Endodermal cell (in vitro differentiated cells): ENCODE results near the gene NKX2-3. TPM values are rescaled to one million over a fixed set of nuclear protein-coding genes. Genes with fewer than 3 reads are reported as not detected.

Source experiments
- DNase-seq: peaks from one replicate; pipeline ENCODE4 v3.0.0-alpha.2; 2017
- H3K27ac ChIP-seq: 2 replicates; pipeline ENCODE4 v1.5.1; 2013; ENCODE audit warnings: mild to moderate bottlenecking, low read depth, low read length, moderate library complexity
- H3K27me3 ChIP-seq: 2 replicates; pipeline ENCODE4 v1.6.1; 2013; ENCODE audit warnings: mild to moderate bottlenecking, low read length, moderate library complexity; ENCODE audit not compliant: insufficient read depth, control insufficient read depth, poor library complexity, severe bottlenecking
- H3K36me3 ChIP-seq: 2 replicates; pipeline ENCODE4 v1.7.0; 2013; ENCODE audit warnings: mild to moderate bottlenecking, low read length, moderate library complexity; ENCODE audit not compliant: control insufficient read depth, insufficient read depth
- H3K4me1 ChIP-seq: one replicate; pipeline ENCODE4 v1.7.0; 2013; ENCODE audit warnings: low read length; ENCODE audit not compliant: control insufficient read depth, insufficient read depth
- H3K4me3 ChIP-seq: 2 replicates; pipeline ENCODE4 v1.5.1; 2013; ENCODE audit warnings: mild to moderate bottlenecking, low read length, moderate library complexity
- H3K9ac ChIP-seq: 2 replicates; pipeline ENCODE4 v1.6.1; 2013; ENCODE audit warnings: mild to moderate bottlenecking, low read length, moderate library complexity; ENCODE audit not compliant: poor library complexity, severe bottlenecking; ENCODE audit errors: extremely low read depth
- H3K9me3 ChIP-seq: 2 replicates; pipeline ENCODE4 v1.6.1; 2013; ENCODE audit warnings: mild to moderate bottlenecking, low read length, moderate library complexity; ENCODE audit not compliant: control insufficient read depth
- H3K27ac Mint-ChIP-seq: 2 replicates; pipeline ENCODE4 v1.8.0; 2020; ENCODE audit warnings: mixed read lengths
- H3K27me3 Mint-ChIP-seq: 2 replicates; pipeline ENCODE4 v1.8.0; 2021; ENCODE audit warnings: mild to moderate bottlenecking, mixed read lengths; ENCODE audit not compliant: insufficient read depth
- H3K36me3 Mint-ChIP-seq: 2 replicates; pipeline ENCODE4 v1.8.0; 2020; ENCODE audit warnings: low read depth, mixed read lengths
- H3K4me1 Mint-ChIP-seq: 2 replicates; pipeline ENCODE4 v1.8.0; 2020; ENCODE audit warnings: mixed read lengths
- H3K4me3 Mint-ChIP-seq: 2 replicates; pipeline ENCODE4 v1.8.0; 2020; ENCODE audit warnings: mild to moderate bottlenecking, moderate library complexity, mixed read lengths
- H3K9me3 Mint-ChIP-seq: 2 replicates; pipeline ENCODE4 v1.8.0; 2020; ENCODE audit warnings: mild to moderate bottlenecking, mixed read lengths
- WGBS, 2 experiments: methylation state at CpG; one replicate each; pipeline versions ENCODE4 v1.1.5 to v1.1.7; 2013; ENCODE audit warnings: missing lambda C conversion rate in 2 of 2, mixed read lengths in 1 of 2; ENCODE audit not compliant: insufficient coverage in 1 of 2, insufficient read length in 1 of 2; 5-methylcytosine and 5-hydroxymethylcytosine counted together
- total RNA-seq, 2 donors: library from RNA; stranded (reverse); fragmentation: NEBNext Ultra II Directional in 1 of 2; extraction: Animal tissue kit (Norgen Biotek cat#: 25700) in 1 of 2; gene quantifications; 2 replicates in 1 of 2; 3 replicates in 1 of 2; pipeline ENCODE4 v1.2.1, GENCODE V29; 2021
- TF ChIP-seq, protein P1 (sequence below): fragments of 200-600 bp; sonication (generic); conservative IDR thresholded peaks from 2 replicates; pipeline ENCODE4 v1.5.0; 2021; ENCODE audit warnings: antibody characterized with exemption, mild to moderate bottlenecking

NKX2-3 gene
- total RNA-seq, 2 donors from 2014 or later = not detected

DNA sequence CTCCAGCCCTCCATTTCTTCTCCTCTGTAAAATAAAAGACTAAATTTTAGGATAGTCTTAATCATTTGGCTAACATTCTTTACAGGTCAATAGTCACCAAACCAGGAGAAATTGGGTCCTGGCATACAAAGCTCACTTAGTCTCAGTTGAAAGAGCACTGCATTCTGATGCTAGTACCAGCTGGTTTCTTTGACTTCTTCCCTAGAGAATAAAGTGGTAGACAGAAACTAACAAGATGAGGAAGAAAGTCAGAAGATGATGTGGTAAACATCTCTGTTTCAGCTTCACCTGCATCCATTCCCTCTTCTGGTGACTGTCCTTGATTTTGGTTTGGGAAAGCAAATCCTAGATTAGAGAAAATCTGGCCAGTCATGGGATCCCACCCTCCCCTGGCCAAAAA, 37.2 kb downstream of the NKX2-3 start:
- H3K36me3 Mint-ChIP-seq = no peaks in the 10 kb centered on the region
- no peaks in the 10 kb centered on the region for H3K9me3 ChIP-seq
- no peak overlapping the region for H3K4me3 Mint-ChIP-seq
- H3K9me3 Mint-ChIP-seq = no peaks in the 10 kb centered on the region
- peaks cover 10% of the 10 kb centered on the region for H3K4me1 Mint-ChIP-seq
- no peak overlapping the region for H3K9ac ChIP-seq
- no peak overlapping the region for H3K4me3 ChIP-seq
- no peaks in the 10 kb centered on the region for H3K4me1 ChIP-seq
- H3K27ac Mint-ChIP-seq = no peak overlapping the region
- TF ChIP-seq, protein P1, sequence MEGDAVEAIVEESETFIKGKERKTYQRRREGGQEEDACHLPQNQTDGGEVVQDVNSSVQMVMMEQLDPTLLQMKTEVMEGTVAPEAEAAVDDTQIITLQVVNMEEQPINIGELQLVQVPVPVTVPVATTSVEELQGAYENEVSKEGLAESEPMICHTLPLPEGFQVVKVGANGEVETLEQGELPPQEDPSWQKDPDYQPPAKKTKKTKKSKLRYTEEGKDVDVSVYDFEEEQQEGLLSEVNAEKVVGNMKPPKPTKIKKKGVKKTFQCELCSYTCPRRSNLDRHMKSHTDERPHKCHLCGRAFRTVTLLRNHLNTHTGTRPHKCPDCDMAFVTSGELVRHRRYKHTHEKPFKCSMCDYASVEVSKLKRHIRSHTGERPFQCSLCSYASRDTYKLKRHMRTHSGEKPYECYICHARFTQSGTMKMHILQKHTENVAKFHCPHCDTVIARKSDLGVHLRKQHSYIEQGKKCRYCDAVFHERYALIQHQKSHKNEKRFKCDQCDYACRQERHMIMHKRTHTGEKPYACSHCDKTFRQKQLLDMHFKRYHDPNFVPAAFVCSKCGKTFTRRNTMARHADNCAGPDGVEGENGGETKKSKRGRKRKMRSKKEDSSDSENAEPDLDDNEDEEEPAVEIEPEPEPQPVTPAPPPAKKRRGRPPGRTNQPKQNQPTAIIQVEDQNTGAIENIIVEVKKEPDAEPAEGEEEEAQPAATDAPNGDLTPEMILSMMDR = no peak
- DNase-seq = no peak
- H3K27me3 Mint-ChIP-seq = no peaks in the 10 kb centered on the region
- no peak overlapping the region for H3K27ac ChIP-seq
- no peaks in the 10 kb centered on the region for H3K36me3 ChIP-seq
- H3K27me3 ChIP-seq = no peaks in the 10 kb centered on the region

DNA sequence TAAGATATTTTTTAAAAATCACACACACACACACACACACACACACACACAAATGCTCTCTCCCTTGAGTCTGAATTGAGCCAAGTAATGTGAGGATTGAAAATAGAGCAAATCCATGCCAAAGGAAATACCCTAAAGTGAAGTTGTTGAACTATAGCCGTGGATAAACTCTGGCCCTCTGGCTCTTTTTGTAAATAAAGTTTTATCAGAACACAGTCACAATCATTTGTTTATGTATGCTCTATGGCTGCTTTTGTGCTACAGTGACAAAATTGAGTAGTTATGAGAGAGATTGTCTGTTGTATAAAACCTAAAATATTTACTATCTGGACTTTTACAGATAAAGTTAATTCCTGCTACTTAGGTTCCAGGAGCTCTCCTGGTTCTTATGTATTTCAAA, 39.1 kb downstream of the NKX2-3 start:
- Histone ChIP-seq H3K9ac (no peak overlapping the region), H3K27ac (no peak overlapping the region), H3K9me3 (no peaks in the 10 kb centered on the region), H3K4me3 (no peak overlapping the region), H3K27me3 (no peaks in the 10 kb centered on the region), H3K4me1 (peaks cover 1% of the 10 kb centered on the region), H3K36me3 (no peaks in the 10 kb centered on the region)
- DNase-seq = no peak
- H3K4me3 Mint-ChIP-seq = no peak overlapping the region
- H3K27me3 Mint-ChIP-seq = no peaks in the 10 kb centered on the region
- H3K36me3 Mint-ChIP-seq = no peaks in the 10 kb centered on the region
- TF ChIP-seq, protein P1 = no peak
- no peaks in the 10 kb centered on the region for H3K9me3 Mint-ChIP-seq
- H3K4me1 Mint-ChIP-seq = peaks cover 10% of the 10 kb centered on the region
- no peak overlapping the region for H3K27ac Mint-ChIP-seq
- 100% methylated on average over 1 of the region's 1 CpG; no CpG with 5 or more reads in 1 of the 2 experiments for WGBS, 2 experiments

DNA sequence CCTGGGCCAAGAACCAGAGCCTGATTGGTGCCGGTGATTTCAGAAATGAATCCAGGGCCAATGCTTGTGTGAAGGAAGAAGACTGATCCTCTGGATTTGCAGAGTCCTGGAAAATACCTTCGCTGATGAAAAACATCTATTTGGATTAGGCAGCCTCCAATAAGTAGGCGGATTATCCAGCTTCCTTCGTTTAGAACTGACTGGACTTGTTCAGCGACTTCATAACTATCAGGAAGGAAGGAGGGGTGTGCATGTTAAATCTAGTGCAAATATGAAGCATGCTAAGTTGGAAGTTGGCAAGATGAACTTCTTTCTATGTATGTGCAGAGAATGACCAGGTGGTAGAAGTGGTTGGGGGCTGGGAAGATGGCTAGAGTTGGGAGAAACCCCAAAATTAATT, 41.0 kb downstream of the NKX2-3 start:
- H3K27ac Mint-ChIP-seq = no peak overlapping the region

More for the DNA sequence above, 41.0 kb downstream of the NKX2-3 start:
- H3K4me1 Mint-ChIP-seq = peaks cover 13% of the 10 kb centered on the region
- H3K36me3 Mint-ChIP-seq = no peaks in the 10 kb centered on the region
- Histone ChIP-seq H3K4me3 (no peak overlapping the region), H3K36me3 (no peaks in the 10 kb centered on the region), H3K27me3 (no peaks in the 10 kb centered on the region), H3K27ac (no peak overlapping the region), H3K4me1 (peaks cover 9% of the 10 kb centered on the region), H3K9me3 (no peaks in the 10 kb centered on the region), H3K9ac (no peak overlapping the region)
- TF ChIP-seq, protein P1 = no peak
- H3K27me3 Mint-ChIP-seq = no peaks in the 10 kb centered on the region
- H3K4me3 Mint-ChIP-seq = no peak overlapping the region
- no peaks in the 10 kb centered on the region for H3K9me3 Mint-ChIP-seq
- 93 to 95% methylated on average over 5 of the region's 5 CpGs for WGBS, 2 experiments
- DNase-seq = no peak
